Liver (tissue), 9 donors: Measurements from ENCODE around the gene BRAT1. TPM values are rescaled to one million over a fixed set of nuclear protein-coding genes. Genes with fewer than 3 reads are reported as not detected.

Experiments used
- DNase-seq: peaks from one replicate; pipeline ENCODE4 v3.0.0-alpha.2; 2017; ENCODE audit warnings: low spot score
- H3K27ac ChIP-seq, 2 donors: one replicate each; pipeline ENCODE4 v1.7.0; 2013; ENCODE audit warnings: inconsistent platforms in 2 of 2, low read length in 2 of 2, control low read depth in 1 of 2, low read depth in 1 of 2, mild to moderate bottlenecking in 1 of 2
- H3K27me3 ChIP-seq, 4 donors: one replicate each; pipeline versions ENCODE4 v1.6.1 to v1.7.0; 2013; ENCODE audit warnings: low read length in 3 of 4, inconsistent platforms in 1 of 4, mild to moderate bottlenecking in 1 of 4, moderate library complexity in 1 of 4; ENCODE audit not compliant: control insufficient read depth in 4 of 4, insufficient read depth in 4 of 4
- H3K36me3 ChIP-seq, 4 donors: one replicate each; pipeline versions ENCODE4 v1.6.1 to v1.7.0; 2013; ENCODE audit warnings: low read length in 3 of 4, mild to moderate bottlenecking in 3 of 4, low read depth in 1 of 4, moderate library complexity in 1 of 4; ENCODE audit not compliant: control insufficient read depth in 4 of 4, insufficient read depth in 3 of 4
- H3K4me1 ChIP-seq, 4 donors: one replicate each; pipeline versions ENCODE4 v1.6.1 to v1.7.0; 2013; ENCODE audit warnings: low read length in 3 of 4, mild to moderate bottlenecking in 3 of 4, moderate library complexity in 1 of 4; ENCODE audit not compliant: control insufficient read depth in 4 of 4, insufficient read depth in 4 of 4
- H3K4me3 ChIP-seq, 3 donors: one replicate each; pipeline versions ENCODE4 v1.6.1 to v1.7.0; 2013; ENCODE audit warnings: low read length in 3 of 3, control low read depth in 1 of 3, low read depth in 1 of 3, mild to moderate bottlenecking in 1 of 3
- H3K9ac ChIP-seq, 2 donors: one replicate each; pipeline ENCODE4 v1.7.0; 2013; ENCODE audit warnings: low read length in 2 of 2, mild to moderate bottlenecking in 2 of 2, moderate library complexity in 2 of 2, control low read depth in 1 of 2, low read depth in 1 of 2
- H3K9me3 ChIP-seq, 4 donors: one replicate each; pipeline versions ENCODE4 v1.6.1 to v1.7.0; 2013; ENCODE audit warnings: low read length in 3 of 4; ENCODE audit not compliant: control insufficient read depth in 4 of 4
- EGR1 ChIP-seq, 2 donors: IDR thresholded peaks; 2 replicates each; pipeline ENCODE4 v1.6.1; 2016 to 2018; ENCODE audit warnings: antibody characterized with exemption in 2 of 2, low read depth in 2 of 2
- FOXA1 ChIP-seq: IDR thresholded peaks from 2 replicates; pipeline ENCODE4 v1.6.1; 2016; ENCODE audit warnings: antibody characterized with exemption
- FOXA2 ChIP-seq: IDR thresholded peaks from 2 replicates; pipeline ENCODE4 v1.6.1; 2016; ENCODE audit warnings: antibody characterized with exemption
- GABPA ChIP-seq, 2 donors: IDR thresholded peaks in 1 of 2; conservative IDR thresholded peaks in 1 of 2; 2 replicates each; pipeline ENCODE4 v1.6.1; 2016; ENCODE audit warnings: antibody characterized with exemption in 2 of 2, mild to moderate bottlenecking in 1 of 2, moderate library complexity in 1 of 2
- HNF4A ChIP-seq, 2 donors: conservative IDR thresholded peaks; 2 replicates each; pipeline ENCODE4 v1.6.1; 2016; ENCODE audit warnings: antibody characterized with exemption in 2 of 2, mild to moderate bottlenecking in 2 of 2
- HNF4G ChIP-seq: IDR thresholded peaks from 2 replicates; pipeline ENCODE4 v1.6.1; 2016; ENCODE audit warnings: antibody characterized with exemption
- RAD21 ChIP-seq, 2 donors: IDR thresholded peaks; 2 replicates each; pipeline ENCODE4 v1.6.1; 2016; ENCODE audit warnings: antibody characterized with exemption in 2 of 2, mild to moderate bottlenecking in 2 of 2
- REST ChIP-seq: IDR thresholded peaks from 2 replicates; pipeline ENCODE4 v1.6.1; 2016; ENCODE audit warnings: antibody characterized with exemption, mild to moderate bottlenecking
- RXRA ChIP-seq, 2 donors: IDR thresholded peaks; 2 replicates each; pipeline ENCODE4 v1.6.1; 2017 to 2018; ENCODE audit warnings: antibody characterized with exemption in 2 of 2, mild to moderate bottlenecking in 1 of 2
- SP1 ChIP-seq: IDR thresholded peaks from 2 replicates; pipeline ENCODE4 v1.6.1; 2018; ENCODE audit warnings: antibody characterized with exemption, mild to moderate bottlenecking
- TAF1 ChIP-seq: conservative IDR thresholded peaks from 2 replicates; pipeline ENCODE4 v1.6.1; 2016; ENCODE audit warnings: antibody characterized with exemption, mild to moderate bottlenecking
- YY1 ChIP-seq: IDR thresholded peaks from 2 replicates; pipeline ENCODE4 v1.6.1; 2016; ENCODE audit warnings: antibody characterized with exemption, mild to moderate bottlenecking
- WGBS: extraction: QIAGEN DNeasy Blood & Tissue Kit; methylation state at CpG from one replicate; pipeline ENCODE4 v1.1.7; 2013; 5-methylcytosine and 5-hydroxymethylcytosine counted together
- polyA plus RNA-seq, 2 donors: library from polyadenylated mRNA; stranded (reverse) in 1 of 2; unstranded in 1 of 2; fragments of 200-250 nt in 1 of 2; fragments of >200 nt in 1 of 2; fragmentation: Nextera tagmentation in 1 of 2; extraction: Ambion mirVana in 1 of 2; gene quantifications; one replicate each; pipeline versions ENCODE4 v1.2.1 to v1.2.3, GENCODE V29; 2013 to 2015
- total RNA-seq, 2 donors: library from RNA; depleted of rRNA; stranded (reverse); fragments of >200 nt; gene quantifications; one replicate each; pipeline ENCODE4 v1.2.3, GENCODE V29; 2014
- TF ChIP-seq, protein P1 (sequence below): fragments of 150-350 bp; IDR thresholded peaks from 2 replicates; pipeline ENCODE4 v1.5.1; 2017; ENCODE audit warnings: improper control_type of control experiment, low read depth, low read length; ENCODE audit not compliant: missing input control
- TF ChIP-seq, protein P2 (sequence below): IDR thresholded peaks from 2 replicates; pipeline ENCODE4 v1.6.1; 2016; ENCODE audit warnings: antibody characterized with exemption
- donor health status: healthy.
- donor health status: healthy.
- donor health status: healthy.
- donor health status: healthy.
- donor health status: healthy.

BRAT1 gene
- total and polyA plus RNA-seq, 4 donors, result 10.0 to 20.7 (median 16.7) TPM

GRCh38 chr7:2553108-2553507, 2.2 kb downstream of the BRAT1 start:
- no peaks in the 10 kb centered on the region for H3K27me3 ChIP-seq
- H3K4me1 ChIP-seq, result peaks cover 4 to 15% (median 11%) of the 10 kb centered on the region in 4 donors
- no peak overlapping the region for H3K4me3 ChIP-seq
- WGBS, result 96% methylated on average over 10 of the region's 10 CpGs
- DNase-seq, result no peak
- no peak for TF ChIP-seq RXRA (IDR thresholded peaks at IDR 0.05)
- no peak overlapping the region for H3K27ac ChIP-seq
- peaks cover 2 to 12% (median 5%) of the 10 kb centered on the region in 4 donors for H3K36me3 ChIP-seq
- H3K9ac ChIP-seq, result no peak overlapping the region
- H3K9me3 ChIP-seq, result no peaks in the 10 kb centered on the region

DNA sequence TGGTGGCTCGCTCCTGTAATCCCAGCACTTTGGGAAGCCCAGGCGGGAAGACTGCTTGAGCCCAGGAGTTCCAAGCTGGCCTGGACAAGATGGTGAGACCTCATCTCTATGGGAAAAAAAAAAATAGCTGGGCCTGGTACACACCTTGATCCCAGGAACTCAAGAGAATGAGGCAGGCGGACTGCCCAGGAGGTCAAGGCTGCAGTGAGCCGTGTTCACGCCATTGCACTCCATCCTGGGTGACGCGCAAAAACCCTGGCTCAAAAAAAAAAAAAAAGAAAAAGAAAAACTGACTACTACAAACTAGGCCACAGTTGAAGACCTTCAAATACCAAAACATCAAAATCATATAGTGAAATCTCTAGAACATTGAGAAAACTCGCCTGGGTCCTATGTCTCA, 3.9 kb downstream of the BRAT1 start:
- H3K36me3 ChIP-seq, result peaks cover 10 to 17% (median 13%) of the 10 kb centered on the region in 4 donors
- TF ChIP-seq HNF4G (no peak), YY1 (no peak), GABPA (IDR thresholded peaks at IDR 0.05 in 1 of 2, conservative IDR thresholded peaks at IDR 0.05 in 1 of 2) (no peak), HNF4A (conservative IDR thresholded peaks at IDR 0.05) (no peak), FOXA1 (no peak), FOXA2 (no peak), REST (no peak)
- TF ChIP-seq, protein P1, sequence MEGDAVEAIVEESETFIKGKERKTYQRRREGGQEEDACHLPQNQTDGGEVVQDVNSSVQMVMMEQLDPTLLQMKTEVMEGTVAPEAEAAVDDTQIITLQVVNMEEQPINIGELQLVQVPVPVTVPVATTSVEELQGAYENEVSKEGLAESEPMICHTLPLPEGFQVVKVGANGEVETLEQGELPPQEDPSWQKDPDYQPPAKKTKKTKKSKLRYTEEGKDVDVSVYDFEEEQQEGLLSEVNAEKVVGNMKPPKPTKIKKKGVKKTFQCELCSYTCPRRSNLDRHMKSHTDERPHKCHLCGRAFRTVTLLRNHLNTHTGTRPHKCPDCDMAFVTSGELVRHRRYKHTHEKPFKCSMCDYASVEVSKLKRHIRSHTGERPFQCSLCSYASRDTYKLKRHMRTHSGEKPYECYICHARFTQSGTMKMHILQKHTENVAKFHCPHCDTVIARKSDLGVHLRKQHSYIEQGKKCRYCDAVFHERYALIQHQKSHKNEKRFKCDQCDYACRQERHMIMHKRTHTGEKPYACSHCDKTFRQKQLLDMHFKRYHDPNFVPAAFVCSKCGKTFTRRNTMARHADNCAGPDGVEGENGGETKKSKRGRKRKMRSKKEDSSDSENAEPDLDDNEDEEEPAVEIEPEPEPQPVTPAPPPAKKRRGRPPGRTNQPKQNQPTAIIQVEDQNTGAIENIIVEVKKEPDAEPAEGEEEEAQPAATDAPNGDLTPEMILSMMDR, result no peak
- TF ChIP-seq, protein P2, sequence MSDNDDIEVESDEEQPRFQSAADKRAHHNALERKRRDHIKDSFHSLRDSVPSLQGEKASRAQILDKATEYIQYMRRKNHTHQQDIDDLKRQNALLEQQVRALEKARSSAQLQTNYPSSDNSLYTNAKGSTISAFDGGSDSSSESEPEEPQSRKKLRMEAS, result no peak
- H3K4me1 ChIP-seq, result peaks cover 4 to 14% (median 11%) of the 10 kb centered on the region in 4 donors
- no peaks in the 10 kb centered on the region for H3K9me3 ChIP-seq
- H3K27me3 ChIP-seq, result no peaks in the 10 kb centered on the region
- WGBS, result 98% methylated on average over 8 of the region's 8 CpGs
- no peak overlapping the region for H3K4me3 ChIP-seq
- H3K9ac ChIP-seq, result no peak overlapping the region
- DNase-seq, result no peak
- H3K27ac ChIP-seq, result no peak overlapping the region

GRCh38 chr7:2546776-2547586, 8.3 kb downstream of the BRAT1 start:
- no peak overlapping the region for H3K9ac ChIP-seq
- H3K4me3 ChIP-seq, result no peak overlapping the region
- H3K27me3 ChIP-seq, result no peaks in the 10 kb centered on the region
- no peaks in the 10 kb centered on the region for H3K4me1 ChIP-seq
- DNase-seq, result no peak
- peaks cover 19 to 49% (median 23%) of the 10 kb centered on the region in 4 donors for H3K36me3 ChIP-seq
- no peak overlapping the region for H3K27ac ChIP-seq
- no peaks in the 10 kb centered on the region for H3K9me3 ChIP-seq
- WGBS, result 97% methylated on average over 31 of the region's 31 CpGs
- no peak for TF ChIP-seq YY1
- TF ChIP-seq TAF1, result no peak
- TF ChIP-seq, protein P2, result no peak
- no peak for TF ChIP-seq FOXA2
- no peak for TF ChIP-seq RXRA (IDR thresholded peaks at IDR 0.05)
- no peak for TF ChIP-seq EGR1 (IDR thresholded peaks at IDR 0.05; ENCODE audit: low read depth in 2 of 2)
- TF ChIP-seq RAD21 (IDR thresholded peaks at IDR 0.05), result no peak
- no peak for TF ChIP-seq REST
- no peak for TF ChIP-seq SP1
- TF ChIP-seq, protein P1, result no peak
